GM12801 (cell line): ENCODE results near the gene JPT2.

Experiments
- CTCF ChIP-seq: IDR thresholded peaks from one replicate; pipeline ENCODE4 v1.5.1; 2011; ENCODE audit warnings: control low read depth; ENCODE audit not compliant: insufficient read length; ENCODE audit errors: extremely low read depth

JPT2 gene

DNA sequence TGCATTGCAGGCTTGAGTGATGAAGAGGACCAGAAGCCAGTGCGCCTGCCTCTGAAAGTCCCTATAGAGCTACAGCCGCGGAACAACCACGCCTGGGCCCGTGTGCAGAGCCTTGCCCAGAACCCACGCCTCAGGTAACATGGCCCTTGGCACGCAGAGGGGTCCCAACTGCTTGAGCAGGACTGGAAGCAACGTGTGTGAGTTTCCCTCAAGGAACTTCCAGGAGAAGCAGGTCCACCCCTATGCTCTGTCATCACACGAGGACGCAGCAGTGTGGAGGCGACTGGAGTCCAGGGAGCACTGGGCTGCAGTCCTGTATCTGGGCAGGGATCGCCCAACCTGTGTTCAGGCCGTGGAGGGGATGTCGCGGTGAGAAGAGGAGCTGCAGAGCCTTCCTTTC is 25.1 kb upstream of the JPT2 start:
- no peak for TF ChIP-seq CTCF

GRCh38 chr16:1654505-1655268 is 23.4 kb upstream of the JPT2 start:
- no peak for TF ChIP-seq CTCF

DNA sequence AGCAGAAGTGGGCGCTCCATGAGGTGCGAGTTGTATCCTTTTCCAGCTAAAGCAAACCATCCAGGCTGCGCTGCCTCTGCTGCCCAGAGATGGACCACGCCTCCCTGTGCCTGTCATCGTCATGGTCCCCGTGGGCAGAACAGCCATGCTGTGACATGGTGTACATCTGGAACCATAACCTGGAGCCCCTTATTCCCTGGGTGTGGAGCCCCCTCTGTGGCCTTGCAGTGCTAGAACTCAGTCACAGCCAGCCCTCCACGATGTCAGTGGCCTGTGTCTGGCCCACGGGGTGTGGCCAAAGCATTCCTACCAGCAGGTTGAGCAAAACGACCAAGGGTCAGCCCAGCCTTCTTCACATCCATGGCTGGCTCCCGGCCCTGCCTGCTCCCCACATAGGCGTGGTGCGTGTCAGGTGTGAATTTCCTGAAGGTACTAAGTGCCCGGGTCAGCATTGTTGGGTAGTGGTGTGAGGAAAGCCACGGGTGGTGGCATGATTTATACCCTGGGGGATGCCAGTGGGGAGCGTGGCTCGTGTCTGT is 22.7 kb upstream of the JPT2 start:
- TF ChIP-seq CTCF, result no peak

DNA sequence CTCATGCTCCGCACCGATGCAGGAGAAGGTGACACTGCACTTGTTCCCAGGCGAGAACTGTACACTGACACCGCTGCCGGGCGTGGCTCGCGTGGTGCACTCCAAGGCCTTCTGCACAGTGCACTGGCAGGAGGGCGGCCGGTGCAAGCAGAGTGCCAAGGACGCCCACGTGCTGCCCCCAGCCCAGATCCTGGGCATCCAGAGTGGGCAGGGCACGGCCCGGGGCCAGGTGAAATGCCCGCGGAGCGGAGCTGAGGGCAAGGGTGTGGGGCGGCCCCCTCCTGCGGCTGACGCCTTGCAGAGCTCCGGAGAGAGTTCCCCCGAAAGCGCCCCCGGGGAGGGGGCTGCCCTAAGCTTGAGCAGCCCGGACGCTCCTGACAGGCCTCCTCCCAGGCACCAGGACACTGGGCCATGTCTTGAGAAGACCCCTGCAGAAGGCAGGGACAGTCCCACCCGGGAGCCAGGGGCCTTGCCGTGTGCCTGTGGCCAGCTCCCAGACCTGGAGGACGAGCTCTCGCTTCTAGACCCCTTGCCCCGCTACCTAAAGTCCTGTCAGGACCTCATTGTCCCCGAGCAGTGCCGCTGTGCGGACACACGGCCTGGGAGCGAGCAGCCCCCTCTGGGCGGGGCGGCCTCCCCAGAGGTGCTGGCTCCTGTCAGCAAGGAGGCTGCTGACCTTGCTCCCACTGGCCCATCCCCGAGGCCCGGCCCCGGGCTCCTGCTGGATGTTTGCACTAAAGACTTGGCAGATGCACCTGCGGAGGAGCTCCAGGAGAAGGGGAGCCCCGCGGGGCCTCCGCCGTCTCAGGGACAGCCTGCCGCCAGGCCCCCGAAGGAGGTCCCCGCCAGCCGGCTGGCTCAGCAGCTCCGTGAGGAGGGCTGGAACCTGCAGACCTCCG is 21.9 kb upstream of the JPT2 start:
- no peak for TF ChIP-seq CTCF

- TF ChIP-seq CTCF, result no peak
Observed at GRCh38 chr16:1656808-1657617, 21.1 kb upstream of the JPT2 start.

- no peak for TF ChIP-seq CTCF
Observed at GRCh38 chr16:1657841-1658240, 20.2 kb upstream of the JPT2 start.

DNA sequence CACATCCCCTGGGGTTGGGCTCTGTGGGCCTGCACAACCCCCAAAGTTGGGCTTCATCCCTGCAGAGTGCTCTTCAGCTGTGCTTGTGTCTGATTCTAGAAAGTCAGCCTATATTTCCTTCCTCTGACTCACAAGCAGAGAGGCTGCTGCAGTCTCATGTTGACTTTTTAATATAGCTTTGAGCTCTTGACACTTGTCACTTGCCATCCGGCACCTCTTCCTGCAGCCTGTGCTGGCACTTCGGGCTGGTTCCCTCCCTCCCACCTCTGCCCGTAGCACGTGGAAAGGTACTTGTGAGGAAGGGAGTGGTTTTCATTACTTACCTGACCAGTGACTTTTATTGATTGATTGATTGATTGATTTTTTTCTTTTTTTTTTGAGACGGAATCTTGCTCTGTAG is 19.0 kb upstream of the JPT2 start:
- no peak for TF ChIP-seq CTCF
